GM12892 (cell line): ENCODE data around the gene FALEC.

Source experiments
- DNase-seq: peaks from one replicate; pipeline ENCODE4 v3.0.0; 2011; ENCODE audit not compliant: insufficient read length
- FAIRE-seq: peaks from 2 replicates; lab custom pipeline; 2011; peaks lifted over from hg19 to GRCh38; lab: Jason Lieb, UNC
- POLR2A ChIP-seq: IDR thresholded peaks from 2 replicates; pipeline ENCODE4 v1.6.1; 2011; ENCODE audit warnings: low read depth, low read length, control low read depth
- POLR2AphosphoS5 ChIP-seq: IDR thresholded peaks from 2 replicates; pipeline ENCODE4 v1.6.1; 2011; ENCODE audit warnings: low read depth, low read length, control low read depth
- TAF1 ChIP-seq: IDR thresholded peaks from 2 replicates; pipeline ENCODE4 v1.6.1; 2011; ENCODE audit warnings: low read depth, mild to moderate bottlenecking, control low read depth, low read length, borderline replicate concordance

Gene FALEC

DNA sequence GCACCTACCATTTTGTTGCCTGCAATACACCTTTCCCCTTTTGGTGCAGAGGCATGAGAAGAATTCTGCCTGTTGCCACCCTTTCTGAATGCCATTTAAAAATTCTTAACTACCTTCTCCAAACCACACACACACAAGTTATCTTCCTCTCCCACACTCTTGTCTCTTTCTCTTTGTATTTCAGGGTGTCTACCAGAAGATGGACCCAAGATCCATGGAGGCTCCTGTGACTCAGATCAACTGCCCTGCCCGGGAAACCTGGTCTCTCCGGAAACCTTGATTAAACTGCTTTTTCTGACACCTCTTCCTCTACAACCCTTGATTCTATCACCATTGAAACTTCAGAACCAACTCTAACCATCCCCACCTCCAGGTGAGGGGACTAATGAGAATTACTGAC lies 30.7 kb upstream of the FALEC start:
- FAIRE-seq (no peak), DNase-seq (no peak)
- TF ChIP-seq POLR2AphosphoS5 (no peak), POLR2A (no peak), TAF1 (no peak)

DNA sequence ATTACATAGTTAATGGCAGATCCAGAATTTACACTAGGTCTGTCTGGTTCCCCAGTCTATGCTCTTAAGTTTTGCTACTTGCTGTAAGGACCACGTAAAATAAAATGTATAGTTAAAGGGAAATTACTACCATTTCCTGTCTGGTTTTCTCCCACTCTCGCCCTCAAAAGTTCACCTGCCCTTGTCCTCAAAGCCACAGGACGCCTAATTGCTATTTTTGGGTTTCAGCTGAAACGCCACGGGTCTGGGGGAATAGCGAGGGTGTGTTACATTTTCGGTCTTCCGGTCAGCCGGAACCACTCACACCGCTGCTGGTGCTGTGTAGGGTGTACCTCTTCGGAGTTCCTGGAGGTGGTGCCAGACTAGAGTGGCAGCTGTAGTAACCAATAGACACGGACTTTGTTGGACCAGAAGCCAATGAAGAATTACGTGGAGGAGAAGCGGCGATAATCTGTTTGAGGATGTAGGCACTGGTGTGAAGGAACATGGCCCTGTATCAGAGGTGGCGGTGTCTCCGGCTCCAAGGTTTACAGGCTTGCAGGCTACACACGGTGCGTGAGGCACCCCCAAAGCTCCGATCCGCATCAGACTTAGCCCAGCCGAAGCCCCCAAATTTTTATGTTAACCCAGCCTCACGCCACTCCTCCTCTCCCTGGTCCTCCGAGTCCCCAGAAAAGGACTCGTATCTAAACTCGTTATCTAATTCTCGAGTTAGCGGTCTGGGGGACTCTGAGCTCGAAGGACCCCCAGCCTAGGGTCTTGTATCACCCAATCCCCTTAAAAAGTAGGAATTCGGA lies 28.4 kb upstream of the FALEC start, which contains the start of gene TARS2:
Gene TARS2, plus strand, starts transcription at position 454 of the 797 bp plus-strand sequence. Its CDS starts 32 bp downstream, at position 486.
- DNase-seq (peak; percentile 79), FAIRE-seq (peak; percentile 90)
- TF ChIP-seq TAF1 (peak; percentile 91), POLR2A (peak; percentile 96), POLR2AphosphoS5 (peak; percentile 96)

- TF ChIP-seq TAF1 (no peak), POLR2AphosphoS5 (no peak), POLR2A (no peak)
- DNase-seq (no peak), FAIRE-seq (no peak)
These were observed 27.8 kb upstream of the FALEC start for GRCh38 chr1:150487763-150488115.

DNA sequence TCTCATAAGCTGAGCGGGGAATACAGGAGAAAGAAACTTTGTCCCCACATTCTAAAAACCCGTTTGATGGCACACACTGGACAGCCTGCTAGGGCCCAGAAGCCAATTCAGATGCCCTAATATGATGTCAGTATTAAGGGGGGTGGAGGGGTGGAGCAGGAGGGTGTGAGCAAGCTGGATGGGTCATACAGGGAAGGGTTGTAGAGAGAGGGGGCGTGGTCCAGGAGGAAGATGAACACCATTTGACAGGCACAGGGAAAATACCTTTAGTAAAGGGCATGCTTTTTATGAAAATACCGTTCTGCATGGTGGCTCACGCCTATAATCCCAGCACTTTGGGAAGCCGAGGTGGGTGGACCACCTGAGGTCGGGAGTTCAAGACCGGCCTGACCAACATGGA lies 22.4 kb upstream of the FALEC start:
- DNase-seq: no peak
- no peak for FAIRE-seq
- no peak for TF ChIP-seq TAF1
- no peak for TF ChIP-seq POLR2AphosphoS5
- TF ChIP-seq POLR2A: no peak

DNA sequence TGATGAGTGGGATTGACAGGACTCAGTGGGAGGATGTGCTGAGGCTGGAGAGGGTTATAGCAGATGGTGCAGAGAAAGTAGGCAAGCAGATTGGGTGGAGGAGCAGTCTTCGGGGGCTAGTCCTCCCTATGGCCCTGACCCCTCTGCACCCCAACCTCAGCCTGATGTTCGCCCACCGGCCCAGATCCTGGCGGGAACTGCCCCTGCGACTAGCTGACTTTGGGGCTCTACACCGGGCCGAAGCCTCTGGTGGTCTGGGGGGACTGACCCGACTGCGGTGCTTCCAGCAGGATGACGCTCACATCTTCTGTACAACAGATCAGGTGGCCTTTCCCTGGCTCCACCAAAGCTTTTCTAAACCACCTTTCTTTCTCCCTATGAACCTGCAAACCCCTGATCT lies 17.2 kb upstream of the FALEC start:
- FAIRE-seq: no peak
- TF ChIP-seq TAF1 (no peak), POLR2AphosphoS5 (no peak), POLR2A (no peak)

GRCh38 chr1:150505431-150505830 lies 10.1 kb upstream of the FALEC start:
- TF ChIP-seq TAF1 (no peak), POLR2AphosphoS5 (no peak), POLR2A (no peak)
- FAIRE-seq: no peak

More for the DNA sequence above, 17.2 kb upstream of the FALEC start:
- DNase-seq: no peak

DNA sequence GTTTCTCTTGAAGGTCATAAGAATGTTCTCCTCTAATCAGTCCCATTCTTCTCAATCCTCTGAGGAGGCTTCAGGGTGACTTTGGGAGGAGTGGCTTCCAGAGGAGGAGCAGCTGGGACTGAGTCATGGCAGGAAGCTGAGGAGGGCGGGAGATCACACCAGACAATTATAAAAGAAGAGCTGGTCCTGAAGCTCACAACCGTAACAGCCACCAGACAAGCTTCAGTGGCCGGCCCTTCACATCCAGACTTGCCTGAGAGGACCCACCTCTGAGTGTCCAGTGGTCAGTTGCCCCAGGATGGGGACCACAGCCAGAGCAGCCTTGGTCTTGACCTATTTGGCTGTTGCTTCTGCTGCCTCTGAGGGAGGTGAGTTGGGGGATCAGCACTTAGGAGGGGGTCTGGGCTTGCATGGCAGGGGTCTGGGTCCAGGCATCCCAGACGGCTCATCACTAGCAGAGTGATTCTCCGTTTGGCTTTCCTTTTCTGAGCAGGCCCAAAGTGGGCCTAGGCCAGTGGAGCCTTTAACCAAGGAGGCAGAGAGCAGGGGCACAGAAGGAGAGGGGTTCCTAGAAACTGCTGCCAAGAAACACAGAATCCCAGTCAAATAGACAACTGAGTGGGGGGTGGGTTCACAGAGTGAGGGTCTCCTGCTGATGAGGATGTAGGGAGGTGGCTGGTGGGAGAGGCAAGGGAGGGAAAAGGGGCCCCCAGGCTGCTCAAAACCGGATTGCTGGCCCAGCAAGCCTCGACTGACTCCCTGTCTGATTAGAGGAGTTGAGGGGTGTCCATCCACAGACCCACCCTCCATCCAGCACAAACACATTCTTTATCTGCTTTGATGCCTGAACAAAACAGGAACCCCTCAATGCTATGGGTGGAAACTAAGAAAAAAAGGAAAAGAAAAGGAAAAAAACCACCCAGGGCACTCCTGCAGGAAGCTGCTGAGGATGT lies 7.4 kb upstream of the FALEC start, which contains the start of gene ECM1:
Gene ECM1, plus strand, starts transcription at position 198 of the 953 bp plus-strand sequence. Its CDS starts 101 bp downstream, at position 299.
- DNase-seq (no peak), FAIRE-seq (no peak)
- TF ChIP-seq POLR2AphosphoS5 (no peak), POLR2A (no peak), TAF1 (no peak)

More at GRCh38 chr1:150505431-150505830, 10.1 kb upstream of the FALEC start:
- no peak for DNase-seq

GRCh38 chr1:150508982-150509381 lies 6.6 kb upstream of the FALEC start:
- no peak for DNase-seq
- no peak for FAIRE-seq
- no peak for TF ChIP-seq POLR2AphosphoS5
- no peak for TF ChIP-seq TAF1
- TF ChIP-seq POLR2A: no peak

- no peak for DNase-seq
- FAIRE-seq: no peak
- TF ChIP-seq TAF1 (no peak), POLR2AphosphoS5 (no peak), POLR2A (no peak)
These were observed 4.0 kb upstream of the FALEC start for GRCh38 chr1:150511551-150511950.

DNA sequence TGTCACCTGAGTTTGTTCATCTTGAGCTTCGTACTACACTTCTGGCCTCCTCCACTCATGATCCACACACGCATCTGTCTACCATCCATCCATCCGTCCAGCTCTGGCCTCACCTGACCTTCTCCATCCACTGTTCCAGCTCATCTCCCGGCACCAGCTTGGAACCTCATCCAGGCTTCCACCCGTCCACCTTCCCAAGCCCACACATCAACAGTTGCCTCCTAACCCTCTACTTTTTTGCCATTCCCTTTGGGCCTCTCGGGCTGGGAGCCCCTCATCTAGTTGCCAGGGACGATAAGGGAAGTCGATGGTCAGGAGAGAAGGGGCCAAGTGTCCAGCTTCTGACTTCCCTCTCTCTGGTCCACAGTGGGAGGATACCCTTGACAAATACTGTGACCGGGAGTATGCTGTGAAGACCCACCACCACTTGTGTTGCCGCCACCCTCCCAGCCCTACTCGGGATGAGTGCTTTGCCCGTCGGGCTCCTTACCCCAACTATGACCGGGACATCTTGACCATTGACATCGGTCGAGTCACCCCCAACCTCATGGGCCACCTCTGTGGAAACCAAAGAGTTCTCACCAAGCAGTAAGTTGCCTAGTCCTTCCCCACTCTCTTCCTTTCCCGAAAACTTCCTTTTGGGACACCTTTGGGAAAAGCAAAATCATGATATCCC lies 3.4 kb upstream of the FALEC start:
- no peak for FAIRE-seq
- no peak for DNase-seq
- no peak for TF ChIP-seq TAF1
- TF ChIP-seq POLR2AphosphoS5: no peak
- no peak for TF ChIP-seq POLR2A

DNA sequence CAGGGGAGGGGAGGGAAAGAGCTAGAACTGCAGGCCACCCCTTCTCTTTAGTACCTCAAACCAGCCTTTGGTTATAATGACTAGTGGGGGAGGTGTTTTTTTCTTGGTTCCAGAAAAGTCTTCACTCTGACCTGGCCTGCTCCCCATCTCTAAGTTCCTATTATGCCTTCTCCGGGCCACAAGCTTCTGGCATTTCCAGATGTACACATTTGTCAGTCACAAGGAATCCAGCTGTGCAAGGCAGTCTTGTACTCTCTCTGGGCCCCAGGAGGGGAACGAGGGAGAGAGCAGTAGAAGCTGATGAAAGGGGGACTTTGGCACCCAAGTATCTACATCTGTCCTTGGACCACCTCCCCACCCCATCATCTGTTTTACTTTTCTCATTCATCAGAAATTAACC lies 2.7 kb upstream of the FALEC start:
- FAIRE-seq (no peak), DNase-seq (no peak)
- no peak for TF ChIP-seq TAF1
- TF ChIP-seq POLR2A: no peak
- no peak for TF ChIP-seq POLR2AphosphoS5
